HG02884 (cell line): ENCODE data around the gene FBH1.
"Not testable (repeated sequence)": the region's sequence is repeated elsewhere in the genome, so short reads cannot be mapped to it uniquely, and the experiment has no call there.

Experiments
- ATAC-seq: cut with Tn5 transposase; IDR thresholded peaks from one replicate; pipeline ENCODE4 v1.9.1; 2021; ENCODE audit warnings: mild to moderate bottlenecking, moderate library complexity; ENCODE audit not compliant: unreplicated experiment

FBH1 gene

DNA sequence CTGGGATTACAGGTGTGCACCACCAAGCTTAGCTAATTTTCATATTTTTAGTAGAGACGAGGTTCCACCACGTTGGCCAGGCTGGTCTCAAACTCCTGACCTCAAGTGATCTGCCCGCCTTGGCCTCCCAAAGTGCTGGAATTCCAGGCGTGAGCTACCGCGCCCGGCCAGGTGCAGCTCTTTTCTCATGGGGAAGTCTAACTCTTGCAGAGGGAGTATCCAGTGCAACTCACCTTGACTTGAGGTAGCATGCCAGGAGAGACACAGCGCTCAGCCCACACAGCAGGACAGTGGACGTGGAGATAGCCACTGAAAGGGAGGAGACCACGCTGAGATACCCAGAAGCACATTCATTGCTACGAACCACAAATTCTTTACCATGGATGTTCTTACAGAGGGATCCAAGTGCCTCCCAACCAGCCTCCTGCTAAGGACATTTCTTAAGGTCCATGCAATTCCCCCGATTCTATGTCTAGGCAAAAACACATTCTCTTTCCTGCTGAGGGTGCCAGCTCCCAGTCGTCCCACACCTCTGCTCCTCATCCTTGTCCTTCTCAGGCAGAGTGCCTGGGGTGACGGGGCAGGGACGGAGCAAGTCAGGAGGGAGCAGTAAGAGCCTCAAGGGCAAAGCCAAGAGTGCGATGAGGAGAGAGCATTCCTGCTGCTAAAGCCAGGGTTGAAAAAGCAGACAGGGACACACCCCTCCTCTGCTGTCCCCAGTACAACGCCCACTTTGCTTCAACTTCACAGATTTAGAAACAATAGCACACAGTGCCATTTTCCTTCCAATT is 66.3 kb downstream of the FBH1 start:
- no peak for ATAC-seq

DNA sequence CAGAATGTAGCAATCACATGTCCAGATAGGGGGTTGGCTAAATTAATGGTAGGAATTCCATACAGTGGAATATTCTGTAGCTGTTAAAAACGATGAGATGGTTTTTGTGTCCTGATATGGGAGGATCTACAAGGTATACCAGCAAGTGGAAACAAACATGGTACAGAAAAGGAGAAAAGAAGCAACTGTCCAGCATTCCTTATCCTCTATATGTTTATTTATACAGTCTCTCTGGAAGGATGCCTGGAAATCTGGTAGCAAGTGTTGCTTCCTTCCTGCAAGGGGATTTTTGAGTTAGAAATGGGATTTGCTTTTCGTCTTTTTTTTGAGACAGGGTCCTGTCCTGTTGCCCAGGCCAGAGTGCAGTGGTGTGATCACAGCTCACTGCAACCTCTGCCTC is 68.0 kb downstream of the FBH1 start:
- no peak for ATAC-seq

DNA sequence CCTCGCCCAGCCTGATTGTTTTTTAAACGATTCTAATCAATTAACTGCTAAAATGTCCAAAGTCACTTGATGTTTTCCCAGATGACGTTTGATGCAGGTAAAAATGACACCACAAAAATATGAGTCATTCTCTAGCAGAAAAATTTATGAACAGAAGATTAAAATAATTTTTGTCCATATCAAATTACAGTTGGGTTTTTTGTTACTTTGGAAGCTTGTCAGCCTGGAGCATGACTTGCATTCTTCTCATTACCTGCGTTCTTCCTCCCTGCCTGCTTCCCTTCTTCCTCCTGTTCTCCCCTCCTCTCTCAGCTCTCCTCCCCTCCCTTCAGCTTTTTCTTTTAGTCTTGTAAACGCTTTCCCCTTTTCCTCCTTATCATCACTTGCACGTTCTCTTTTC is 68.6 kb downstream of the FBH1 start:
- ATAC-seq, result no peak

DNA sequence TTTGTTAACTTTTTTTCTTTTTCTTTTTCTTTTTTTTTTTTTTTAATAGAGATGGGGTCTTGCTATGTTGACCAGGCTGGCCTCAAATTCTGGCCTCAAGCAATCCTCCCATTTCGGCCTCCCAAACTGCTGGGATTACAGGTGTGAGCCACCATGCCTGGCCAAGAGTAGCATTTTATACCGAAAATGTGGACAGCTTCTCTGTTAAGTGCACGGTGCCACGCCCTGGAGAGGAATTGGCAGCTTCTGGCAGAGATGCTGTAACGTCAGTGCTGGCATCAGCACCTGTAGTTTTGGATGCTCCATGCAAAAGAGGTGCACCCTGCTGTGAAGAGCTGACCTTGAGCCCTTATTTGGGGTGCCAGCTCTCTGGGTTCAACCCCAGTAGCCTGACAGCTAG is 69.1 kb downstream of the FBH1 start:
- ATAC-seq, result no peak

DNA sequence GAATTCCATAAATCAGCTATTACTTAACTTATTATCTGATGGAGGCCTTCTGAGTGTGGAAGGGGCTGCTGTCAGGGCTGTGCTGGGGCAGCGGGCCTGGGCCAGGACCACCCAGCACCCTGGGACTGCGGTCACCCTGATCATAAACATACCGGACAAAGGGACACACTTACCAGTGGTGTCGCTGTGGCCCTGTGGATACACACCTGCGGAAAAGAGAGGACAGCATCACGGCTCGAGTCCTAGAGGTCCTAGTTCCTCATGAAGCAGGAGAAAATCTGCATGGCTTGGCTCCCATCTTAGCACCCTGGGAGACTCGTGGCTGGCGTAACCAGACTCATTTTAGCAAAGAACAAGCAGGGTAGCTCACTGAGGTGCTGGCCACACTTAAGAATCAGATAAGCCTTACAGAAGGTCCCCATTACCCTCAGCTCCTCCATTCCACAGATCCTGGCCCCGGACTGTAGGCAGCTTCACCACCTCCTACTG is 69.6 kb downstream of the FBH1 start:
- no peak for ATAC-seq

DNA sequence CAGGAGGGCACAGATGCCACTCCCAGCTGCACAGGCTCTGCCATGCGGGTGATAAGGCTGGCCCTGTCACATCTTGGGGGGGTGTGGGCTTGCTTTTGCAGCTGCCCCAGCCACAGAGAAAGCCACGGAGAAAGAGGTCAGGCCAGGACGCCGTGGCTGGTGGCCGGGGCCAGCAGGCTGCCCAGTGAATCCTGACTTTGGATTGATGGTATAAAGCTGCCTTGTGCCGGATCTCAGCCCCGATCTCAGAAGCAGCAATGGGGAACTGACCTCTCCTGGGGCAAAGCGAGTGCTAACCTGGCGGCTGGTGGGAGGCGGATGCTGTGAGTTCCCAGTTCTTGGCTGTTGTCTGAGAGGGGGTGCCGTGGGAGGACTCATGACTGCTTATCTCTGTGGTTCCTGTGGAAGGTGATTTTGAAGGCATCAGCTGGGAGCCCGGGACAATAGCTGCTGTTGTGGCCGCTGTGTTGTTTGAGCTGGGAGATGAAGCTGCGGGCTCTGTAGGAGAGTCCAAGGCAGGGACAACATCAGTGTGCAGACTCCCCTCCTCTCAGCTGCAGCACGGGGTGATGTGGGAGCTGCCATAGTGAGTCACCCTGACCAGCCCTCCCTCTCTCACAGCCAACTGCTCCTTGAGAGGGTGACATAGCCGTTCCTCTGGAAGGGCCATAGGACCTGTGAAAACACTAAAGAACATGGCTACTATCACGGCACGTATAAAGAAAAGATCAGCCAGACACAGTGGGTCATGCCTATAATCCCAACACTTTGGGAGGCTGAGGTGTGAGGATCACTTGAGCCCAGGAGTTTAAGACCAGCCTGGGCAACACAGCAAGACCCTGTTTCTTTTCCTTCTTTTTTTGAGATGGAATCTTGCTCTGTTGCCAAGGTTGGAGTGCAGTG is 70.3 kb downstream of the FBH1 start:
- ATAC-seq, result no peak

DNA sequence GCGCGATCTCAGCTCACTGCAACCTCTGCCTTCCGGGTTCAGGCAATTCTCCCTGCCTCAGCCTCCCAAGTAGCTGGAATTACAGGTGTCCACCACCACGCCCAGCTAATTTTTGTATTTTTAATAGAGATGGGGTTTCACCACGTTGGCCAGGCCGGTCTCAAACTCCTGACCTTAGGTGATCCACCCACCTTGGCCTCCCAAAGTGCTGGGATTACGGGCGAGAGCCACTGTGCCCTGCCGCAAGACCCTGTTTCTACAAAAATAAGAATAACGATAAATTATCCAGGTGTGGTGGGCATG is 70.9 kb downstream of the FBH1 start:
- ATAC-seq, result not testable (repeated sequence)

DNA sequence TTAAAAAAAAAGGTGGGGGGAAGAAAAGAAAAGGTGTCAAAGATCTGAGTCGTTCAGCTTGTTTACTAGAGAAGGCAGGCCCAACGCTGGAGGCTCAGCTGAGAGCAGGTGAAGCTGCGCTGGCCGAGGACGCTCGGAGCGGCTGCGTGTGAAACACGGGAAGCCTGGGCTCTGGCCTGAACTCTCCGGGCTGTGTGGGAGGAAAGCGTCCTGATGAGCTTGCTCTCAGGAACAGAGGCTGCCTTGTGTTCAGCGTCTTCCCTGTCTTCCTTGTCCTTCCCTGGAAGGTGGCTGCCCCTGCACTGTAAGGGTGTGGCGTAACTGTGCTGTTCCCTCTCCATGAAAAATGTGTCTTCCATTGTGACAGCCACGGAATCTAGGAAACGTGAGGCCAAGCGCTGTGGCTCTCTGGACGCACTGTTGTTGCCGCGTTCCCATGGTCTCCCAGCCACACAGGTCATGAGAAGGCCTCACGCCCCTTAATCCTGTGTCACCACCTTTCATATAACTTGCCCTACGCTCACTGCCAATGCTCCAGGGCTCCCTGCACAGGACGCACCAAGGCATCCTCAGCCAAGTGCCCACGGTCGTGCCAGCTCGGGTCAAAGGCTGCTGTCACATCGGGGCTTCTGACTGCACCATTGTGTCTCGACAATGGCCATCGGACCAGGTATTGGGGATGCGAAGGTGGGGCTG is 71.5 kb downstream of the FBH1 start:
- no peak for ATAC-seq

DNA sequence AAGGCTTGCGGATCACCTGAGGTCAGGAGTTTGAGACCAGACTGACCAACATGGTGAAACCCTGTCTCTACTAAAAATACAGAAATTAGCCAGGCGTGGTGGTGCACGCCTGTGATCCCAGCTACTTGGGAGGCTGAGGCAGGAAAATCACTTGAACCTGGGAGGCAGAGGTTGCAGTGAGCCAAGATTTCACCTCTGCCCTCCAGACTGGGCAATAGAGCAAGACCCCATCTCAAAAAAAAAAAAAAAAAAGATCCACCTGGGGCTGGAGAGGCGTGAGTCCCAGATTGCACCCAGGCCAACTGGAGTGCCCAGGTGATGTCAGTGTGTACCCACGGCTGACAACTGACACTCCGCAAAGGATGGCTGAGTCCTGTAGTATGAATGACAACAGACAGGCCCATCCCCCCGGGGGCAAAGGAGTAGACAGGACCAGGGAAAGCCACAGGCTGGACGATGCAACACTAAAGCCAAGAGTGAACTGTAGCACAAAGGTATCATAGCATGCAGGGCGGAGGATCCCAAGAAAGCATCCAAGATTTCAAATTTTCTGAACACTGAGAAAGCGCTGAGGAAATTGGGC is 72.4 kb downstream of the FBH1 start:
- ATAC-seq, result not testable (repeated sequence)

DNA sequence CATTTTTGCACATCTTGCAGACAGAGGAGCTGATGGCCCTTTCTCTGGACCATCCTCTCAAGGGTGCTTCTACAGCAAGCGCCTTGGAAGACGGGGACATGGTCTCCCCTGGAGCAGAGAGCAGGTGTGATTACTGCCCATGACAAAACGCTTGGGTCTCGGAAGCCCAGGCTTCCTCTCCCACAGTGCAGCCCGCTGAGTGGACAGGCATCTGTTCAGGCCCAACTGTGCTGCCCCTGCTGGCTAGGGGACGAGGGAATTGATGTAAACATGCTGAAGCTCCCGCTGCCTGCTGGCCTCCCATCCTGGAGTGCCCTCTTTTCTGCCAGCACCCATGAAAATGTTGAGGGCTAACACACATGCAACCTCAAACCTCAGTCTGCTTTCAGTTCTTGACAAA is 73.0 kb downstream of the FBH1 start:
- no peak for ATAC-seq

DNA sequence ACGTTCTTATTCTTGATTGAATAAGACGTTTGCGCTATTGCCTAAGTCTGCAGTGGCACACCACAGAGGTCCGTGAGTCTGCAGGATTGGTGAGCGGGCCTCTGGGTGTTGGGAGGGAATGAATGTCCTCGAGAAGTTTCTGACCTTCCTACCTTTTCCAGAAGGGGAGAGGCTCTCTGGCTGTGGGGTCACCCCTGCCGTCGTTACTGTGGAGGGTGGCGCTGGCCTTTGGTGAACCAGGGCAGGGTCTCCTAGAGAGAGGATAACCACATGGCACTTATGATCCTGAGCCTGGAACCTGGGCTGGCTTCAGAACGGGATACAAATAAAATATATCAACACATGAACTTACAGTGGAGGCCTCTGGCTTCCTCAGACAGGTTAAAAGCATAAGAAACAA is 73.5 kb downstream of the FBH1 start:
- ATAC-seq, result no peak

DNA sequence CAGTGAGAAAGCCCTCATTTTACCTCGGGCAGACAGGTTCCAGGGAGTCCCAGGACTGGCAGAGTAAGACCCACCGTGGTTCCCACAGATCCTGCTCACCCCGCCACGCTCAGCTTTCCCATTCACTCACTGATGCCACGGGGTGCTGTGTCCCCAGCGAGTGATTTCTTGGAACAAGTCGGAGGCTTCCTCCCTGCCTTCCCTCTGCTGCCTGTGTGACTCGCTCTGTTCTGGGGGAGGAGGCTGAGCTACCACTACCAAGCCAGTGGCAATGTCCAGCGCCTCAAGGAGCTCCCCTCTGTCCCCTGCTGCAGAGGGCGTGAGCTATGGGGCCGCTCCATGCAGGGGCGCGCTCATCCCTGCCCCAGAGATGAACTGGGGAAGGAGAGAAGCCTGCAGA is 74.7 kb downstream of the FBH1 start:
- ATAC-seq, result no peak

DNA sequence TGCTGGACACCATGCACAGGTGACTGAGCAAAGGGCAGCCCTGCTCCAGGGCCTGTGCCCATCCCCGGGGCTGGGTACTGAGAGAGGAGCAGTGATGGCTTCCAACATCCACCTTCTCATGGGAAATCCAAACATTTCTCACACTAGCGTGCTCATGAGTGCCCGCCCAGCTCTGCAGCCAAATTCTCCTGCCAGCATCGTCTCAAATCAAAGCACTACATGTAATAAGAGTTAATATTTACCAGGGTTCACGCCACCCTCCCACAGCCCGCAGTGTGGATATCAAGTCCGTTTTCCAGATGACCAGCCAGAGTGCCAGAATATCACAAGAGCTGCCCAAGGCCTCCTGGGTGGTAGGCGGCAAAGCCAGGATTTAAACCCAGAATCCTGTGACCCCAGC is 75.2 kb downstream of the FBH1 start:
- no peak for ATAC-seq

DNA sequence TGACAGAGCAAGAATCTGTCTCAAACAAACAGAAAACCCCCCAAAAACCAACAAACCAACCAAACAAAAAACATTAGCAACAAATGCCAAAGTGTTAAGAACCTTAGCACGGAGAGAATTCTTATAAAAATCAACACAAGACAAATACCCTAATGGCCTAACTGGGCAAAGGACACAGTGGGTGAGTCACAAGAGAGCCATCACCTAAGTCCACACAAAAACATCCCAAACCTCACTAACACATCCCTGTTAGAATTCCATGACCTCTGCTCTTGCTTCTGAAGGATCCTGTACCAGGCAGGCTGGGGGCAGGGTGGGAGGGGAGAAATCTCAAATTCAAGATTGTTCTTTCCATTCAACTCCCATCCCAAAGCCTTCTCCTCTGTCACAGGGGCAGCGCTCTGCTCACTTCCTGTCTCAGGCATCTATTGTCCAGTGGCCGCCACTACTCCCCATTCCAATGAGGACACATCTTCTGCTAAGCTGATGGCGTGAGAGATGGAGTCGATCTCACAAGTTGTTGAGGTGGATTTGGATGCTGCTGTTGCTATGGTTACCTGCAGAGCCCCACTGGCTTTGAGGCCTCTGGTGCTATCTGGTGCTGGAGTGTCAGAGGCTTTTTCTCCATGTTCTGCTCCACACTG is 78.1 kb downstream of the FBH1 start:
- no peak for ATAC-seq

DNA sequence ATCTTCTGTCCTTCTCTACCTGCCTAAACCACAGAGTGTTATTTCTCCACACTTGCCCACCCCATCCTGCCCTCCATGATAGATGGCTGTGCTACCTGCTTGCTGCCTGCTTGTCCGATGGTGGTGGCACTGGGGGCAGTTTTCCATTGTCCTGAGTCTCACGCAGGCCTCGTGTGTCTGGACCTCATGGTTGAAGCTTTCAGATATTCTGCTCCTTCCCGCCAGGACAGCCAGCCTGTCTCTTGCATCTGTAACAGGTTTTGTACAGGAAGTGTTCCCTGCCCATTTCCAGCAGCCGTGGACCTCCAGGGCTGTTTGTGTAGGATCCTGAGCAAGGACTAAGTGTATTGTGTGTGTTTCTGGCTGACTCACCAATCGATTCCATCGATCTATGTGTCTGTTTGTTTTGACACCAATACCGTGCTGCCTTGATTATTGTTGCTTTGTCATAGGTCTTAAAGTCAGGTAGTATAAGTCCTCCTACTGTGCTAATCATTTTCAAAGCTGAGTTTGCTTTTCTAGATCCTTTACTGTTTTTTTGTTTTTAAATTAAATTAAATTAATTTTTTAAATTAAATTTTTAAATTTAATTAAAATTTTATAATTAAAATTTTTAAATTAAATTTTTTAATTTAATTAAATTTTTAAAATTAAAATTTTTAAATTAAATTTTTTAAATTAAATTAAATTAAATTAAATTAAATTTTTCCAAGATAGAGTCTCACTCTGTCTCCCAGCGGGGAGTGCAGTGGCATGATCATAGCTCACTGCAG is 78.8 kb downstream of the FBH1 start:
- ATAC-seq, result no peak

DNA sequence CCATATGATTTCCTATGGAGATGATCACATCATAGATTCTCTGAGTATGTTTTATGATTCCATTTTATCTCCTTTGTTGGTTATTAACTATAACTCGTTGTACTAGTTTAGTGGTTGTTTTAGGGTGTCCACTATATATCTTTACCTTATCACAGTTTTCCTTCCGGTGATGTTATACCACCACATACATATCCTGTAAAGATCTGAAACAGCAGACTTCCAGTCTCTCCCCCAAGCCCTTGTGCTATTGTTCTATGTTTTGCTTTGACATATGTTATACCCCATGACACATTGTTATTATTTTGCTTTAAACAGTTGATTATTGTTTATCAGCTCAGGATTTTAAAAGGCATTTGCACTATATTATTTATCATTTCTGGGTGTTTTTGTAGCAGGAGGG is 80.0 kb downstream of the FBH1 start:
- no peak for ATAC-seq

DNA sequence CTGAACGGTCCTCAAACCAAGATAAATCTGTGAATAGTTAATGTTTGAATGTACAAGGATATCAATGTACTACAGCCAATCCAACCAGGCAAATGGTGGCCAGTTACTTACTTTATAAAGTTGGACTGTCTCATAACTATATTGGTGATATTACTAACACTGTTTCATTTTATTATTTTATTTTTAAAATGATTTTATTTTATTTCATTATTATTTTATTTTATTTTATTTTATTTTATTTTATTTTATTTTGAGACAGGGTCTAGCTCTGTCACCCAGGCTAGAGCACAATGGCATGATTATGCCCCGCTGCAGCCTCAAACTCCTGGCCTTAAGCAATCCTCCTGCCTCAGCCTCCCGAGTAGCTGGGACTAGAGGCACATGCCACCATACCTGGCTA is 80.5 kb downstream of the FBH1 start:
- no peak for ATAC-seq

DNA sequence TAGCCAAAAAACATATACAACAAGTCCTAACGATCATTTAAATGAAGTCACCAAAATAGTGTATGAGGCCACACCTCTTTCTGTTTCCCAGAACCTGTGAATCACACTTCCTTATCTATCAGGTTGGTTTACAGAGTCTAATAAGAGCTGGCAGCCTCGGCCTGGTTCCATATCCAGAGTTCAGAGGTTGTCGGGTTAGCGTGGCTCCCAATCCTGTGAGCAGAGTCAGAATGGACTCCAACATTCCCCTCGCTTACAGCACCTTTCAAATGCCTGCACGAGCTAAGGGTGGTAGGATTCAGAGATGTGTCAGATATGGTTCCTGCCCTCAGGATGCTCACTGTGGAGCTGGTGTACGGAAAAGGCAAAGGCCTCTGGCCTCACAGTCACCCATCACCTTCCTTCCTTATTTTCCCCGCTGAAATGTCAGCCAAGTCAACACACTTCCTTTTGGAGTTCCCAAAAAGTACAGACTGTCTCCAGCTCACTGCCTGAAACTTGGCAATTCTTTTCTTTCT is 81.3 kb downstream of the FBH1 start:
- no peak for ATAC-seq

DNA sequence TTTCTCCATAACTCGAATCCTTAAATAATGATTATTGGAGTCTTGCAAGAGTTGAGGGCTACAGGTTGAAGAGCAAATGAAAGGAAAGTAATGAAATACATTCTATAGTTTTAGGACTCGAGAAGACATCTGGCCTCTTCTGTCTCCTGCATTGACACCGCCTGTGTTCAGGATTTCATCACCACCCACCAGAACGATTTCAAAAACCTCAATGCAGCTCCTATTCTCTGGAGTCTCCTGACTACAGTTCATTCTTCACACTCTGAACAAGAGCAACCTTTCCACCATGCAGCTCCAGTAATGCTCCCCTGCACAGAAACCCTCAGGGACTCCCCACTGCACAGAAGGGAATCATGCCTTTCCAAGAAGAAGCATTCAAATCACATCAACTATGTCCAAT is 81.8 kb downstream of the FBH1 start:
- ATAC-seq, result no peak

DNA sequence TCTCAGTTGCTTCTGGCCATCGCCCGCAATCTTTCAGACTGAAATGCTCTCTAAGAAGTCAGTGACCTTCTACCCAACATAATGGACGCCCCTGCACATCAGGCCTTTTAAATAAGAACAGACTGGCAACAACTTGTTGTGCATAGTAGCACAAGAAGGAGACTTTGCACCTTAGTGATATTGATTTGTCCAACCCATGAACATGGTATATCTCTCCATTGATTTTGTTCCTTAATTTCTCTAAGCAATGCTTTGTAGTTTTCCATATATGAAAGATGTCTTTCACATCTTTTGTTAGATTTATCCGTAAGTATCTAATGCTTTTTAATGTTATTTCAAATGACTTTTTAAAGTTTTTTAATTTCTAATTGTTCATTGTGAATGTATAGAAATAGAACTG is 83.0 kb downstream of the FBH1 start:
- no peak for ATAC-seq
